Nephron progenitor cell (in vitro differentiated cells): ENCODE results near the gene MAGI2.

Experiments
- DNase-seq: peaks from one replicate; pipeline ENCODE4 v3.0.0; 2021
- H3K27ac Mint-ChIP-seq: 2 replicates; pipeline ENCODE4 v1.8.0; 2021; ENCODE audit warnings: mild to moderate bottlenecking, moderate library complexity, mixed read lengths
- H3K27me3 Mint-ChIP-seq: 2 replicates; pipeline ENCODE4 v1.8.0; 2021; ENCODE audit warnings: mild to moderate bottlenecking, low read depth, mixed read lengths; ENCODE audit not compliant: poor library complexity
- H3K36me3 Mint-ChIP-seq: 2 replicates; pipeline ENCODE4 v1.8.0; 2021; ENCODE audit warnings: low read depth, mixed read lengths
- H3K4me1 Mint-ChIP-seq: 2 replicates; pipeline ENCODE4 v1.8.0; 2021; ENCODE audit warnings: mixed read lengths
- H3K4me3 Mint-ChIP-seq: 2 replicates; pipeline ENCODE4 v1.8.0; 2021; ENCODE audit warnings: mild to moderate bottlenecking, moderate library complexity, mixed read lengths
- H3K9me3 Mint-ChIP-seq: 2 replicates; pipeline ENCODE4 v1.8.0; 2021; ENCODE audit warnings: mild to moderate bottlenecking, moderate library complexity, mixed read lengths
- CTCF ChIP-seq: fragments of 200-600 bp; sonication (generic); IDR thresholded peaks from 2 replicates; pipeline ENCODE4 v1.5.0; 2021; ENCODE audit warnings: antibody characterized with exemption

MAGI2 gene

GRCh38 chr7:78434281-78434680, 1019.2 kb downstream of the MAGI2 start:
- DNase-seq, result no peak
- Mint-ChIP-seq H3K9me3 (no peaks in the 10 kb centered on the region), H3K4me3 (no peak overlapping the region), H3K36me3 (no peaks in the 10 kb centered on the region), H3K27me3 (no peaks in the 10 kb centered on the region), H3K27ac (no peak overlapping the region), H3K4me1 (peaks cover 16% of the 10 kb centered on the region)
- TF ChIP-seq CTCF, result no peak

- Mint-ChIP-seq H3K27me3 (no peaks in the 10 kb centered on the region), H3K9me3 (no peaks in the 10 kb centered on the region), H3K27ac (no peak overlapping the region), H3K4me3 (no peak overlapping the region), H3K4me1 (peaks cover 16% of the 10 kb centered on the region), H3K36me3 (no peaks in the 10 kb centered on the region)
- DNase-seq, result no peak
- no peak for TF ChIP-seq CTCF
These were observed 1020.0 kb downstream of the MAGI2 start for GRCh38 chr7:78433421-78433820.

GRCh38 chr7:78429878-78430277, 1023.6 kb downstream of the MAGI2 start:
- TF ChIP-seq CTCF, result no peak
- DNase-seq, result no peak
- no peaks in the 10 kb centered on the region for H3K27me3 Mint-ChIP-seq
- H3K36me3 Mint-ChIP-seq, result no peaks in the 10 kb centered on the region
- peaks cover 4% of the 10 kb centered on the region for H3K9me3 Mint-ChIP-seq
- H3K4me1 Mint-ChIP-seq, result no peaks in the 10 kb centered on the region
- no peak overlapping the region for H3K27ac Mint-ChIP-seq
- H3K4me3 Mint-ChIP-seq, result no peak overlapping the region

GRCh38 chr7:78427209-78427608, 1026.3 kb downstream of the MAGI2 start:
- peaks cover 13% of the 10 kb centered on the region for H3K9me3 Mint-ChIP-seq
- no peaks in the 10 kb centered on the region for H3K27me3 Mint-ChIP-seq
- no peak overlapping the region for H3K27ac Mint-ChIP-seq
- DNase-seq, result no peak
- H3K36me3 Mint-ChIP-seq, result no peaks in the 10 kb centered on the region
- TF ChIP-seq CTCF, result no peak
- H3K4me1 Mint-ChIP-seq, result no peaks in the 10 kb centered on the region
- no peak overlapping the region for H3K4me3 Mint-ChIP-seq

- peaks cover 15% of the 10 kb centered on the region for H3K9me3 Mint-ChIP-seq
- no peak overlapping the region for H3K27ac Mint-ChIP-seq
- no peak for DNase-seq
- no peak for TF ChIP-seq CTCF
- no peak overlapping the region for H3K4me3 Mint-ChIP-seq
- no peaks in the 10 kb centered on the region for H3K36me3 Mint-ChIP-seq
- peaks cover 6% of the 10 kb centered on the region for H3K4me1 Mint-ChIP-seq
- no peaks in the 10 kb centered on the region for H3K27me3 Mint-ChIP-seq
These were observed 1033.5 kb downstream of the MAGI2 start for GRCh38 chr7:78420001-78420400.

- no peaks in the 10 kb centered on the region for H3K27me3 Mint-ChIP-seq
- peaks cover 6% of the 10 kb centered on the region for H3K4me1 Mint-ChIP-seq
- no peak overlapping the region for H3K4me3 Mint-ChIP-seq
- H3K27ac Mint-ChIP-seq, result no peak overlapping the region
- peaks cover 5% of the 10 kb centered on the region for H3K9me3 Mint-ChIP-seq
- no peak for TF ChIP-seq CTCF
- no peak for DNase-seq
- H3K36me3 Mint-ChIP-seq, result no peaks in the 10 kb centered on the region
These were observed 1036.2 kb downstream of the MAGI2 start for GRCh38 chr7:78417180-78417853.
